Measurements from ENCODE around the gene HTRA3. TPM values are rescaled to one million over a fixed set of nuclear protein-coding genes. Genes with fewer than 3 reads are reported as not detected.

HTRA3 gene
- total and polyA plus RNA-seq, 2 of the 8 experiments (the other 6 are each of a cell fraction or from before 2014, with no cell fraction given), result 3.2 to 5.8 TPM

- TF ChIP-seq TAF7 (optimal IDR thresholded peaks at IDR 0.05; ENCODE audit: borderline replicate concordance, low read depth, low read length) (no peak), EZH2 (IDR thresholded peaks at IDR 0.05; ENCODE audit: low read depth, low read length, severe bottlenecking) (no peak), CHD2 (IDR thresholded peaks at IDR 0.05; ENCODE audit: low read length) (no peak), FOSL1 (IDR thresholded peaks at IDR 0.05; ENCODE audit: insufficient read depth, low read depth, low read length) (no peak), TCF12 (IDR thresholded peaks at IDR 0.05; ENCODE audit: low read depth, low read length) (no peak), CBX8 (IDR thresholded peaks at IDR 0.05; ENCODE audit: borderline replicate concordance, low read depth, low read length) (no peak), POLR2AphosphoS5 (IDR thresholded peaks at IDR 0.05; ENCODE audit: low read depth, low read length) (no peak)
Observed at GRCh38 chr4:8314691-8315255, 45.2 kb downstream of the HTRA3 start (continued).

All from H1 (cell line).